ENCODE data around the gene ANKS6. TPM values are rescaled to one million over a fixed set of nuclear protein-coding genes. Genes with fewer than 3 reads are reported as not detected.

The ANKS6 gene
- total RNA-seq, 1 experiment from 2014 or later: 43.7 TPM

- no peak for DNase-seq (ENCODE audit: low spot score)
Measured at GRCh38 chr9:98772364-98773155, 23.8 kb downstream of the ANKS6 start.

GRCh38 chr9:98771209-98771874 lies 25.0 kb downstream of the ANKS6 start:
- DNase-seq (ENCODE audit: low spot score): no peak

DNA sequence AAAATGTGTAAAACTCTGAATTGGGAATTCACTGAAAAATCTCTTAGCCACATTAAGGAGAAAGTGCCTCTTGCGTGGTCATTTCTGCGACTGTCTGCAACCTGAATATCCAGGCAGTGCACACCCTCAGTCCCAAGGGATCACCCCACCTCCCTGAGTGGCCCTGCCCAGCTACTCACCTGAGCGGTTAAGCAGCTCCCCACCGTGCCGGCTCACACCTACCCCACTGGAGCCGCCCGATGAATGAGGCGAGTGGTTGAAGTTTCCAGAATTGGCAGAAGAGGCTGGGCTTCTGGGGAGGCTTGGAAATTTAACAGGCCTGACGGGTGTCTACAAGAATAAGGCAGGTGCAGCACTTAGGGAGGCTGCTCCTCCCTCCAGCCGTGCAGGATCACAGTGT lies 25.6 kb downstream of the ANKS6 start:
- no peak for DNase-seq (ENCODE audit: low spot score)

- DNase-seq (ENCODE audit: low spot score): no peak
Measured at GRCh38 chr9:98768344-98768743, 28.0 kb downstream of the ANKS6 start.

- DNase-seq (ENCODE audit: low spot score): no peak
Measured at GRCh38 chr9:98767915-98768314, 28.4 kb downstream of the ANKS6 start.

DNA sequence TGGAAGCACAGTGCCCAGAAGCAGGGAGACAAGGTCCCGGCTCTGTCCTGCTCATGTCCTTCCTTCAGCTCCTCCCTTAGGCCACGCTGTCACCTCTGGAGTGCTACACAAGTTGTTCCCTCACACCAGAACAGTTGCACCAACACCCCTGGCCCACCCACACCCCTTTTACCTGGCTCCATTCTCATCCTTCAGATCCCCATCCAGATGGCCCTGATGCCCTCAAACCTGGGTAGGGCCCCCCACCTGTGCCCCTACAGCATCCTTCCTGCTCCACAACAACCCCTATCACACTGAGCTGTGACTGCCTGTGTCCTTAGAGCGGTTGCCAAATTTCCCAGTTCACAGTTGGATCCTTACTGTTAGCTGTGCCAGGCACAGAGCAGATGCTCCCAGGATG lies 29.2 kb downstream of the ANKS6 start:
- no peak for DNase-seq (ENCODE audit: low spot score)

- no peak for DNase-seq (ENCODE audit: low spot score)
Measured at GRCh38 chr9:98766586-98766985, 29.8 kb downstream of the ANKS6 start.

GRCh38 chr9:98765256-98765655 lies 31.1 kb downstream of the ANKS6 start:
- DNase-seq (ENCODE audit: low spot score): no peak

- no peak for DNase-seq (ENCODE audit: low spot score)
Measured at GRCh38 chr9:98763986-98764745, 32.2 kb downstream of the ANKS6 start.

DNA sequence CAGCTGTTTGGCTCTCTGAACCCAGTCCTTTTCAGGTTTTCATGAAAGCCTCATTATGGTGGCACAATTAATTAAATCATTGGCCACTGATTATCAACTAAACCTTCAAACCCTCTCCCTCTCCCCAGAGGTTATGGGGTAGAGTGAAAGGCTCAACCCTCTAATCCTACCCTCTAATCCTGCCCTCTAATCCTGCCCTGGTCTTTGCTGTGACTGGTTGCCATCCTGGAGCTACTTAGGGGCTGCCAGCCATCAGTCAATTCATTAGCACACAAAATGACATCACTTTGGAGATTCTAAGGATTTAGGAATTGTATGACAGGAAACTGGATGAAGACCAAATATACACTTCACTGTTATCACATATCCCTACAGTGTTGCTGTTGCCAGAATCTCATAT lies 36.1 kb downstream of the ANKS6 start:
- no peak for DNase-seq (ENCODE audit: low spot score)

GRCh38 chr9:98755006-98755618 lies 41.2 kb downstream of the ANKS6 start:
- DNase-seq (ENCODE audit: low spot score): no peak

DNA sequence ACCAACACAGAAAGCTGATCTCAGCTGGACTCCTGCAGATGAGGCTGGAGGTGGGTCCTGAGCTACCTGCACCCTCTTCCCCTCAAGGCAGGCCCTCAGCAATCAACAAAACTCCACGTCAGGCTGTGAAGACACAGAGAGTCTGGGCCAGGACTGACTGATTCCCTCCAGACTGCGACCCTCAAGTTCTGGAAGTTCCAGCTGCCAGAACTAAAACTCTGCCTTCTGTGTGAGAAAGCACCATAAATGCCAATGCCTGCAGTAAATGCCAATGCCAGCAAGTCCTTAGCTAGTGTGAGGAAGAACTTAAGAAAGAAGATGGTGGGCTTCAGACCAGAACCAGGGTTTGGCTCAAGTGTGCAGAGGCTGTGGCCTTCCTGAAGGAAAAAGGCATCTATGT lies 45.1 kb downstream of the ANKS6 start:
- no peak for DNase-seq (ENCODE audit: low spot score)

- DNase-seq (ENCODE audit: low spot score): no peak
Measured at GRCh38 chr9:98750364-98751060, 45.8 kb downstream of the ANKS6 start.

DNA sequence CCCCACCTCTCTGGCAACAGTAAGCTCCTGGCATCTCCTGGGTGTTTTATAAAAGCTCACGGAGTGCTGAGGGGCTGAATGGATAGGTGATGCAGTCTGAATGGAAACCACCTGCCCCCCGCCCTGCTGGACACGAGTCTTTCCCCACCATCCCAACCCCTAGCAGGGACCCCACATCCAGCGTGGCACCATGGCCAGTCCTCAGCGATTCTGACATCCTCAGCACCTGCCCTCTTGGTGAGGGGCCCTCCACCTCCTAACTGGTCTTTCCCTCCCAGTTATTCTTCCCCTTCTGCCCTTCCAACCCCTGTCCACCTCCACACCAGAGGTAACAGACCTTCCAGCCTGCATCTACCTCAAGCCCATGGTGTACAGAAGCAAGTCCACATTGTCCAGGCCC lies 48.9 kb downstream of the ANKS6 start:
- DNase-seq (ENCODE audit: low spot score): no peak

GRCh38 chr9:98745470-98745869 lies 50.9 kb downstream of the ANKS6 start:
- DNase-seq (ENCODE audit: low spot score): no peak

GRCh38 chr9:98743818-98744611 lies 52.3 kb downstream of the ANKS6 start:
- DNase-seq (ENCODE audit: low spot score): no peak

GRCh38 chr9:98743329-98743728 lies 53.0 kb downstream of the ANKS6 start:
- no peak for DNase-seq (ENCODE audit: low spot score)

- no peak for DNase-seq (ENCODE audit: low spot score)
Measured at GRCh38 chr9:98742325-98743280, 53.8 kb downstream of the ANKS6 start.

- no peak for DNase-seq (ENCODE audit: low spot score)
Measured at GRCh38 chr9:98740226-98740881, 56.0 kb downstream of the ANKS6 start.

Data from HT-29 (cell line).